Eye (tissue), 1 donor: ENCODE data around the gene OPRM1.
A peak's percentile ranks its signal among the peaks of the same experiment; 100 is the strongest.

Source experiments
- DNase-seq: peaks from one replicate; pipeline ENCODE4 v3.0.0-alpha.2; 2015

The OPRM1 gene

DNA sequence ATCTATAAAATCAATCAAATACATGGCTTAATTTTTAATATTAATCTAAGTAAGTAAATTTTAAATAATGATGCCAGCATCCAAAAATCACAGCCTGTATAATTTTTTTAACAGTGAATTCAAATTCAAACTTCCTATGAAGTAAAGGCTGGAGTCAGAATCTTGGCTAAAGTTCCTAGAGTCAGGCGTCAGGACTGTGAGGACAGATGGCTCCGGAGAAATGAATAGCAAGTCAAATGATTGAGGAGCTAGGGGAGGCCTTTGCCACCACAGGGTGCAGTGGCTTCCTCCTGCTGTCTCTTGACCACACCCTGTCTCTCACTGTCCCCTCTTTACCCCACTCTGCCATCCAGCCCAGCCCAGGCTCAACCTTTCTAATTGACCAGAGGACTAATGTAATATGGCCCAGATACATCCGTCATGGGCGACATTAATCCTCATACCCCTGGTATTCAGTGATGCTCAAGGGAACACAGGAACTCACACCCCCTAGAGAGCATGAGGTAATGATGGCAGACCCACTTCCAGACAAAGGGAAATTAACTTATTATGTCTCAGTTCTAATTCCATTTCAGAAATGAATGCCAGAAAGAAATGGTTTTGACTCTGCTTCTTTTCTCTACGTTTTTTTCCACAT is 53.4 kb downstream of the OPRM1 start:
- no peak for DNase-seq

DNA sequence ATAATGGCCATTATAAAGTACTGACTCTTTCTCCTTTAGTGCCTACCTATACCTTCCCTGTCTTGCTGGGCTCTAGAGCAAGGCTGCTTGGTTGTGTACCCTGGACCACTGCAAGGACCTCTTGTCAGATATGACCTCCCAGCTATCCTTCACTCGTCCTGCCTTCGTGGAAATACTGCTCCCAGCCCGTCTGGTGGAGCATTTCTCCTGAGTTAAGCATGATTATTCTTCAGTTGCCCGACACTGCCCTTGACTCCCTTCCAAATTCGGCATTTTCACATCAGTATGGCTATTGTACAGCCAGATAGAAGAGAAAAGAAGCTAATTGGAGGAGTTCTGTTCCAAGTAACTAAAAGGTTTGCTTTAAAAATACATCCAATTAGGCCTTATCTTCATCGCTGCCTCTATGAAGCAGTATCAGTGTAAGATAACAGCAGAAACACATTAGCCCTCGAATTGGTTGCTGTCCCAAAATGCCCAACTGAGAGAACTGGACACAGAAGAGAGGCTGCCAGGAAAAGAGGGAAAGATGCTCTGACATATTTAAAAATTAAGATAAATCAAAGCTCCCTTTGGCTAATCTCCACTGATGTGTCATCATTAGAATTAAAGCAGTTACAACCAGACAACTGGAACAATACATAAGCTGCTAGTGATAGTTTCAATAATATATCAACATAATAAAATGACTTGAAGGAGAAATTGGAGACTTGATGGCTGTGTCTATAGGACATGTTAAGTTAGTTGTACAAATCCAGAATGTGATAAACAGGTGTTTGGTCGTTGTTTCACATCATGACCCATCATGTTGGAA is 54.4 kb downstream of the OPRM1 start:
- DNase-seq, result no peak

DNA sequence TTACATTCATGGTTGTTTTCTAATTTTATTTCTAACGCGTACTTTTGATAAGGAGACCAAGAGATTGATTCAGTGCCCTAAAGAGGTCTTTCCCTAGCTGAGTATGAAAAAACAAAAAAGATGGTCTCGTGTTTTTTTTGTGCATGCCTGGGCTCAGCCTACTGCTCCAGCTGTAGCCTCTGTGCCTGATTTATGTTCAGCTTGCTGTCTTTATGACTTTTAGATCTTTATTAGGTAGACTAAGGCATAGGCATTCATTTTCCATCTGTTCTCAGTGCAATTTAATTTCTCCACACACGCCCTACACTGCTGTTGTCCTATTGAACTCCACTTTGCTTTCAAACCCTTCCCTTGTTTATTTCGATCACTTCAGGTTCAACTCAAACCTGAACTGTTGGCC is 56.5 kb downstream of the OPRM1 start:
- DNase-seq, result no peak

DNA sequence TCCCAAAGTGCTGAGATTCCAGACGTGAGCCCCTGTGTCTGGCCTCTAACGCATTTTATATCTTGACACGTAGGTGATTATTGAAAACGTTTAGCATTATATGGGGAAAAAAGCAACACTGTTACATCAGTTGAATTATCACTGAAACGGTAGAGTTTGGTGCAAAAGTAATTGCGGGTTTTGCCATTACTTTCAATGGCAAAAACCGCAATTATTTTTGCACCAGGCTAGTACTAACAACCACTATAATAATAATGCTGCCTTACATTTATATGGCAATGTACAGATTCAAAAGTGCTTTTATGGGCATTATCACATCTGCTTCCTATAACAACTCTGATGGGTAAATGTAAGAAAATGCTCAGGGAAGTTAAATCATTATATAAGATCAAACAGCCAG is 57.3 kb downstream of the OPRM1 start:
- no peak for DNase-seq

DNA sequence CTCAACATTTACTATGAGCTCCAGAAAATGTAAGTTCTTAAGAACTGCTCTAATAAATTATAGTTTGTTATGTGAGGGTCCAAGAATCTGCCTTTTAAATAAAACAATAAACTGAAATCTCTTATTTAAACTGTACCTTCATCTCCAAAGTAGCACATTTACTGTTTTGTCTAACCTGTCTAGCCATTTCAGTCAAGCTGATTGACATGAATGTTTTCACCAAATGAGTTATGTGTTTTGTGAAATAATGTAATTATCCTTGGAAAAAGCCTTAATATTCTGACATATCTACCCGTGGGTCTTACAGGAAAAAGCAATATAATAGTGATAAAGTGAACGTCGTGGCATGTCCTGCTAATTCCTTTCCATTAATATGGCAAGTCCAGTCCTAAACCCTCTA is 57.8 kb downstream of the OPRM1 start:
- no peak for DNase-seq

DNA sequence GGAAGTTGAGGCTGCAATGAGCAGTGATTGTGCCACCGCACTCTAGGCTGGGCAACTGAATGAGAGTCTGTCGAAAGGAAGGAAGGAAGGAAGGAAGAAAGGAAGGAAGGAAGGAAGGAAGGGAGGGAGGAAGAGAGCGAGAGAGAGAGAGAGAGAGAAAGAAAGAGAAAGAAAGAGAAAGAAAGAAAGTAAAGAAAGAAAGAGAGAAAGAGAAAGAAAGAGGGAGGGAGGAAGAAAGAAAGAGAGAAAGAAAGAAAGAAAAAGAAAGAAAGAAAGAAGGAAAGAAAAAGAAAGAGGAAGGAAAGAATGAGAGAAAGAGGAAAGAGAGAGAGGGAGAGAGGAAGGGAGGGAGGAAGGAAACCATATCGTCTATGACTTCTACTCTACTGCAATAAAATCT is 60.2 kb downstream of the OPRM1 start:
- no peak for DNase-seq

DNA sequence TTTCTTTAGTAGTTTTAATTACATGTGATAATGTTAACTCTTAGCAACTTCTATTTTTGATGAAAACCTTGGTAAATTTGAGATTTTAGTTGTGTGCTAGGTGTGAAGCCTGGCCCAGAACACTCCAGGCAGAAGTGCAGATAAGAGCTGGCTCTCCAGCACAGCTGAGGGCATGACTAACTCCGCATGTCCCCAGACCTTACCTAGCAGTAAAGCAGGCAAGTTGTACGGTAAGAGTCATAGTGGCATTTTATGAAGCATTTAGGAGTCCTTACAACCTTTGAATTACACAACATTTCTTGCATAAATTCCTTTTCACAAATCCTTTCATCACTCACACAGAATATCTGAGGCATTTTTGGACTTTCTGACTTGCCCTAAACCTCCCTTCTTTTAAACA is 67.2 kb downstream of the OPRM1 start:
- no peak for DNase-seq

DNA sequence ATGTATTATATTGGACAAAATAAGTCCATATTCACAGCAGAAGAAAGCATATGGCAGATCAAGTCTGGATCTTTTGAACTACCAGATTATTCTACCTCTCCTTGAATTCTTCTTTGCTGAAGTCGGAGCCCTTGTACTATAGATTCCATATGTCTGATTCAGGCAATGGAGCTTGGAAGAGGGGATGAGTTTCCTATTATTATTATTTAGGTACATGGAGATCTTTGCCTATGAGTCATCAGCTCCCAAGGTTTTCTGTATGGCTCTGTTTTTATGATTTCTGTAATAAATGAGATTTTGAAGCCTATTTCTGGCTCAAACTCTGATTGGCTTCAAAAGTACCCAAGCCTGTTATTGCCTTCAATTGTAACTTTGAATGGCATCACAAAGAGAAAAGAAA is 72.0 kb downstream of the OPRM1 start:
- no peak for DNase-seq

DNA sequence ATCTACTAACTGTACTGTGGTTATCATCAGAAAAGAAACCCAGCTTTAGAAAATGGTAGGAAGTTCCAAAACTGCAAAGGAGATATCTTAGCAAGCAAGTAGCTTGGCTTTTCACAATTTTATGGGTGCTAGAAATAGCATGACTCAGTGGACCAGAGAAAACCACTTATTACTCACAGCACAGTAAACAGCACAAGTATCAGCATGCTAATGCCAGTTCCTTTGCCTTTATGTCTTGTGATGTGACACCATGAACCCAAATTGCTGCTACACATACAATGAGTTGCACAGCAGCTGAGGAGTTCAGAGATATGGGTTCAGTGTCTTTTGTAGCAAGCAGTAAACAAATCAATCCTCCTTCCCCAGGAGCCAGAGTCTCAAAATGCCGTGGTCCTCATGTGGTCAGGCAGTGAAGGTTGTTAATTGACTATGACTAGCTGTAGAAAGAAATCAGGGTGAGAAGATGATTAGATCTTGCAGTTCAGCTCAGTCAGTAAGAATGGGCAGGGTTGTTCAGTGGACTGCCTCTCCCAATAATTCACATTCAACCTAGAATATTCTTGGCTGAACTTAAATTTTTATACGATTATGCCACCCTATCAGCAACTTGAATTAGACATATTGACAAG is 73.3 kb downstream of the OPRM1 start:
- no peak for DNase-seq

DNA sequence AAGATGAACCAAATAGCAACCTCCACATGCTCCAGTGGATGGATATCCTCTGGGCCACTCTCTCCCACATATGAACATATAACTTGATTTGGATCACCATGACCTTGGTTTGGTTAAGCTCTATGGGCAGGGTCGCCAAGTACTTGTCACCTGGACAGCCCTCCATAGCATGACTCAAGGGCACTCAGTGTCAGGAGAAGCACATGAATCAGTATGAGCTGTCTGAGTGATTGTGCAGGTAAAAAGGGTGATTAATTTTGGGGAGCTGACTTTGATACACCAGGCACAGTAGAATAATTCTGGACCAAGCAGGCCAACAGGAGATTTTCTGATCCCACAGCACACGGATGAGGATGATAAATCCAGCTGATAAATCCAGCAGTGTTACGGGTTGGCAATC is 74.4 kb downstream of the OPRM1 start:
- DNase-seq, result no peak

DNA sequence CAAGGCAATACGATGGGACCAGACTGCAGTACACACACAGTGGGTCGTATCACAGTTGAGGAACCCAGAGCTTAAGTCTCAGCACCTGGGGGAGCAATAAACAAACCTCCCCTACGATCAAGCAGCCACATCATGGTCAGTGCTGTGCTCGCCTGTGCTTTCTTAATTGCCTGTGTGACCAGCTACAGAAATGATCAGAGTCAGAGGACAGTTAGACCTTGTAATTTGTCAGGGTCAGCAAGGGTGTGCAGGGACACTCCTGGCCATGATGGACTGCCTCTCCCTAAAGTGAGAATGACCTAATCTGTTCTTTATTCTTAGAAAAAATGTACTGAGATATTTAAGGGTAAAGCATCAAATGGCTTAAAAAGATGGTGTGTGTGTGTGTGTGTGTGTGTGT is 78.4 kb downstream of the OPRM1 start:
- DNase-seq, result no peak

DNA sequence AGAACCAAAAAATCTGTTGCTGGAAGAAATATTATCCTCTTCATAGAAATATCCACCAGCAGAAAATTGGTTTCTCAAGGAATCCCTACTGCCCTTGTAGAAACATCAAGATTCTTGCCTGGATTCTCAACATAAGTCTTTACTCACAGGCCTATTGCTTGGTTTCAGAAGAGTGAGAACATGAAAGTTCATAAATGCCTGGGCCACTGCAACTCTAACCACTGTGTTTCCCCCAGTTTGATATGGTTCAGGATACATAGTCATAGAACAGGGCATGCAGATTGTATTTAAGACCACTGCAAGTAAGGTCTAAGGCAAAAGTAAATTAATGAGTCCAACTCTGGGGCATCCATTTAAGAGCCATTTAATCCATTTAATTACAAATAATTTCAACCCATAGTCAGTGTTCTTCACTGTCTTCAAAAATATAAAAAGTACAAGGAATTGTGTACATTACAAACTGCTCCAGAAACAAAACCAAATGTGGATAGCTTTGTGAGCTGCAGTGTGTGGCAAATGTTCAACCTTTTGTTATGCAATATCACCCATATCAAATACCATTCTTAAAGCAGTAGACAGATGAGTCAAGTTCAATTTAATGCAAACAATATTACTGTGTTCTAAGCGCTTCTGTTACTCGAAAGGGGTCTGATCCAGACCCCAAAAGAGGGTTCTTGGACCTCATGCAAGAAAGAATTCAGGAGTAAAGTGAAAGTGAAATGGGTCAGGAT is 83.3 kb downstream of the OPRM1 start:
- DNase-seq, result no peak

DNA sequence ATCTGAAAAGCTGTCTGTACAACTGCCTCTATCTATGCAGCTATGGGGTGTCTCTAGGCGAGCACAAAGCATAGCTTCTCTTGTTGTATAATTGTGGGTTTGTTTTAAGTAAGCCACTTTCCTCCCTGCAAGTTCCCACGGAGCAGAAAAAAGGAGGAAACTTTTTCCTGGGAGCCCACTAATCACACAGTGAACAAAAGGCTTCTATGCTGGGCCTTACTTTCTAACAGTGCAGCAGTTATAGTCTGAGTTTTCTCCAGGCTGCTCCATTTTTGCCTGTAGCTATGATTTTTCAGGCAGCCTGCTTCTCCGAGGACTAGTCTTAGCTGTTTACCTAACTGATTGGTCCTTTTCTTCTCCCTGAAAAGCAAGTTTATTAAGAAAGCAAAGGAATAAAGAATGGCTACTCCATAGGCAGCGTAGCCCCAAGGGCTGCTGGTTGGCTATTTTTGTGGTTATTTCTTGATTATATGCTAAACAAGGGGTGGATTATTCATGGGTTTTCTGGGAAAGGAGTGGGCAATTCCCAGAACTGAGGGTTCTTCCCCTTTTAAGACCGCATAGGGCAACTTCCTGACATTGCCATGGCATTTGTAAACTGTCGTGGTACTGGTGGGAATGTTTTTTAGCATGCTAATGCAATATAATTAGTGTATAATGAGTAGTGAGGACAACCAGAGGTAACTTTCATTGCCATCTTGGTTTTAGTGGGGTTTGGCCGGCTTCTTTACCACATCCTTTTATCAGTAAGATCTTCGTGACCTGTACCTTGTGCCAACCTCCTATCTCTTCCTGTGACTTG is 84.3 kb downstream of the OPRM1 start:
- DNase-seq, result no peak

DNA sequence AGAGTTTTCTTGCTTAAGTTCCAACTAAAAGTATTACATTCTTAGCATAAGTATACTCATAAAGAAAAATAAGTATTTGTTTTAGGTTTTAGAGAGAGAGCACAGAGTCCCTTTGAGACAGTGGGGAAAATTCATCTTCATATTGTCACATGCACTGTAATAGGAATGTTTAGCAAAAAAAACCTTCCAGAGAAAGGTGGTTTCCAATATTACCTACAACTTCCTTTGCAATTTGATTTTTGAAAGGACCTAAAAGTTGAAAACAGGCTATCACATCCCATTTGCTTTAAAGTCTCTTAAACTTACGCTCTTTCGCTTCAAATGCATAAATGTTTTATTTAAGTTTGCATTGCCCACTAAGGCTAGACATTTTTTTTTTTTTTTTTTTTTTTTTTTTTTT is 86.4 kb downstream of the OPRM1 start:
- DNase-seq, result no peak

DNA sequence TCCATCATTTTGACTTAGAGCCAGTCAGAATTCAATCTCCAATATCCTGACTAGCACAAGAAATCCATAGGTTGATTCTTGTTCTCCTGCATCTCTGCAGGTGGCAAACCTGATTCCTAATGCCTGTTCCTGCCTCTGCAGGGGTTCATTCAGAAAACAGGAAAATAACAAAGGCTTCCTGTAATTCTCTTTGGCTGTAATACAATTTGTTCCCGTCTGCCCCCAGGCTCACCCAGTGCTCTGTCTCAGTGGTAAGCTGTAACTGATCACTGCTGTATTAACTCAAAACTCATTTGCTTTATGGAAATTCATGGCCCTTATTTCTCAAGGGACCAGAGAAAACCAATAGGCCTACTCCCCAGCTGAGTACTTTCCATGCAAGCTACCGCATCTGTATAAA is 88.6 kb downstream of the OPRM1 start:
- DNase-seq, result no peak

DNA sequence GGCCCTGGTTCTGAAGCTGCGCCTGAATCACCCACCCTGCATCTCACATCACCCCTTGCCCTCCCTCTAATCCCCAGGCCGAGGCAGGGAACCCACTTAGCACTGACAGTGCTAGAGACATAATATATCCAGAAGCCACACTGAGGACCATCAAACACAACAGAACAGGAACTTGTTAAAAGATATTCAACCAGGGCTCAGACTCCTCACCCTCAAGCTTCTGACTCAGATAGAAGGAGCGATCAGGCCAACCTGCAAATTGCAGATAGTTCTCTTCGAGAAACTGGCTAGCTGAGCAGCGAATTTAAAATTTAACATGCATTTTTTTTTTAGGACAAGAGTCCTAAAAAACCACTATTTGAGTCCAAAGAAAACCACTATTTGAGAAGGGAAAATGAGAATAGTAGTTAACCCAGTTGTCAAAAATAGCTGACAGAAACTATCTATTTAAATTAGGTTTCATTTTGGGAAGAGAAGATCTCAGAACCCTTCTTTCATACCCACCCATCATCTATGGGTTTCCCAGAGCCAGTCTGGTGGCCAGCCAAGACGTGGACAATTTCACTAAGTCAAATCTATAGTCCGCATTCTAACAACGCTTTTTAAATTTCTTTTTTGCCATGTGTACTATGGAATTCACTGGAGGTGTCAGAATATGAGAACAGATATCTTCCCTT is 95.6 kb downstream of the OPRM1 start:
- no peak for DNase-seq

DNA sequence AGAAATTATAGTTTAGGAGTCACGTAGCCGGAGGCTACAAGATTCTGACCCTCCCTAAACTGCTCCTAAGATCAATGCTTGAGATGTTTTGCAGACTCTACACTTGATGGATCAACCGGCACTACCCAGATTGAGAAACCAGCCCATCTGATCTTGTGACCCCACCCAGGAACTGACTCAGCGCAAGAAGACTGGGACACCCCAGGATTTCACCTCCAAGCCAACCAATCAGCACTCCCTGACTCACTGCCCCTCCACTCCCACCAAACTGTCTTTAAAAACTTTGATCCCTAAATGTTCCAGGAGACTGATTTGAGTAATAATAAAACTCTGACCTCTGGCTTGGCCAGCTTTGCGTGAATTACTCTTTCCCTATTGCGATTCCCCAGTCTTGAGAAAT is 99.8 kb downstream of the OPRM1 start:
- no peak for DNase-seq

DNA sequence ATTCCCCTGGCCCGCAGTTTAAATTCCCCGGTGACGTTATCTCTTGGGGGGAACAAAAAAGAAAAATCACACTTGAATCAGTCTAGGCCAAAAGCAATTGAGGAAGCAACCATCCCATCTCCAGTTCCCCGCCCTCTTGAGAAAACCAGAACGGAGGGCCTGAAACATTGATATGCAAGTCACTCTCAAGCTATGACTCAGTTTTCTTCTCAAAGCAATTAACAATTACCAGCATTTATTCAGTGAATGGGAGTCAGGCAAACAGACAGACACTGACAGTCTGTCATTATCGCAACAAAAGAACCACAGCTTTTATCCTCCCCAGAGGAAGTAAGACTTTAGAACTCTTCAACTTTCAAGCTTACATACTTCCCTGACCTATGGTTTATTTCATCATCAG is 100.9 kb downstream of the OPRM1 start:
- no peak for DNase-seq

DNA sequence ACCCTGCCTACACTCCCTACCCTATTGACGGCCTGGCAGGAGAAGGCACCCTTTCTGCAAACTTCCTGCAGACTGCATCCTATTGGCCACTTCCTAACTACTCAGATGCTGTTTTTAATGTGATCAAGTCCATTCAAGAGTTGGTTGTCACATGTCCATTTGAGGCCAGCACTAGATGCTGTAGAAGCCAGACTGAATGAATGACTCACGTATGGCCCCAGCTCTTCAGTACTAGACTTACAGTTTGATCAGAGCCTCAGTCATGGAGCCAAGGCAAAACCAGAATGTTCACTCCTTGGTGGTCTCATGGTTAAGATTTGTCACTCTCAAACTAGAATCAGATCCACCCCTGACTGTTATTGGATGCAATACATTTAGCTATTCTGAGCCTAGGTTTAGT is 101.7 kb downstream of the OPRM1 start:
- no peak for DNase-seq

DNA sequence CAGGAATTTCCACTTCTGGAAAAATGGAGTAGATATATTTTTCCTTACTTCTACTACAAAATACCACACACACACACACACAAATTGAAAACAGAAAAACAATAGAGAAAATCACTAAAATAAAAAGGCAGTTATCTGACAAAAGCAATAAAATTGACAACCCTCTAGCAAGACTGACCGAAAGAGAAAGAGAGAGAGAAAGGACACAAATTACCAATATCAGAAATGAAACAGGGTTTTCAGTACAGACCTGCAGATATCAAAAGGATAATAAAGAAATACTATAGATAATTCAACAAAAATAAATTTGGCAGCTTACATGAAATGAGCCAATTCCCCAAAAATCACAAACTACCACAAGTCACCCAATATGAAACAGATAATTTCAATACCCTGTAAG is 104.7 kb downstream of the OPRM1 start:
- no peak for DNase-seq

DNA sequence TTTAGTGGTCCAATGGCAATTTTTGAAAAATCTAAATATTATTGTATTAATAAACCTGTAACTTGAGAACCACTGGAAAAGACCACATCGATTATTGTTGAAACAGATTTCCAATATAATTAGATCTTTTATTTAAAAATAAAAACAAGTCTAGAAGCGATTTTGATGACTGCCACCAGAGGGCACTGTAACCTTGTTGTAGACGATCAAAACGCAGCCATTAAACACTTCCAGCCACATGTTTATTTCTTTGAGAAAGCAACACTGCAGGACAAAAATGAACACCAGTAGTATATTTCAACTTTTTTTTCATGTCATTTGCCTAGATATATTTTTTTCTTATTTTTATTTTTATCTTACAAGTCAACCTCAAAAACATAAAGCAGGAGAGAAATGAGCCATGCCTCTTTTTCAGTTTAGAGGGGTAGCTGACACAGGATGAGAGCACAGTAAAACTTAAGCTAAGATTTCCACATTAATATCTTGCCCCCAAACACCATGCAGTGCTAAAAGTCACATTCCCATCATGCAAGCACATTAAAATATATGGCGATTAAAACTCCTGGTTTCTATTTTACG is 115.4 kb downstream of the OPRM1 start:
- DNase-seq, result peak; percentile 88
